NK-92 (cell line): ENCODE data around the gene KIF26A.

ENCODE experiments used
- DNase-seq: peaks from one replicate; lab custom pipeline; 2025; ENCODE audit not compliant: unreplicated experiment; lab: John Stamatoyannopoulos, UW

The KIF26A gene

DNA sequence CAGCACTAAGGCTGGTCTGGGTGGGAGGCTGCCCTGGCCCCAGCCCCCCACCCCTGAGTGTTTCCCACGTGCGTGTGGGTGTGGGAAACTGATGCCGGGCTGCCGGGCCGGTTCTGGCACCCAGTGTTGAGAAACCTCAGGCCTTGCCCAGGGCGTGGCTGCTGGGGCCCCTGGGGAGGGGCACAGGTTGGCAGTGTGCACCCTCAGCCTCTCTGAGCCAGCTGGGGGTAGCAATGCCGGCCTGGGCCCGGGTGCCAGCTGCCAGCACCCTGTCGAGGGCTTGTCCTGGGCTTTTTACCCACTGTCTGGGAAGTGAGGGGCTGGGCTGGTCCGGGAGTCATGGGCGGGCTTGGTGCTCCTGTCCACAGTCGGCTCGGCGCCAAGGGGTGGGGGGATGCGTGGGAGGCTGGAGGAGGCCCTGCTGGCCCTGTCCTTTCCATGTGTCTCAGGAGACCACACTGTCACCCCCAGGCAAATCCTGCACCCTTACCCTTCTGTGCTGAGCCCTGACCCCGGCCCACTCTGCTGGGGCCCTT is 37.2 kb upstream of the KIF26A start:
- DNase-seq: no peak

DNA sequence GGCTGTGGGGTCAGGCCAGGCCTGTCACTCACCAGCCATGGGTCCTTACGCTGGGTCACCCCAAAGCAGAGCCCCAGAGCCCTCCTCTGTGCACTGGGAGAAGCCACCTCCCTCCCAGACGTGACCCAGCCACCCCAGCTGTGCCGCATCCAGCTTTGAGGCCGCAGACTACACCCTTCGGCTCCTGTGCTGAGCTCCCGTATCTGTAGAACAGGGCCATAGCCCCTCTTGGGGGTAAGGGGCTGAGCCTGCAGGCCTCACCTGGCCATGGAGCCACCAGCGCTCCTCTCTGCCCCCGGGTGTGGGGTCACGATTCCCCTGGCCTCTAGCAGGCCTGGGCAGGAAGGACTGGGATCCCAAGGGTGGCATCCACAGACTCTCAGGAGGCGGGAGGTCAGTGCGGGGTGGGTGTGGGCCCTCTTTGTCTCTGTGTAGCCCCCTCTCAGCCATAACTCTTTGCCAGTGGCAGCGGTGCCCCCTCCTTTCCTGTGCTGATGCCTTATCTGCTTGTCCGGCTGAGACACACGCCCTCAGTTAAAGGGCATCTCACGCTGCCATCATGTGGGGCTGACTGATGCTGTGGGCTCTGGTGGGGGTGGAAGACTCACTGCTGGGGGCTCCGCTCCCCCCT is 36.6 kb upstream of the KIF26A start:
- no peak for DNase-seq

DNA sequence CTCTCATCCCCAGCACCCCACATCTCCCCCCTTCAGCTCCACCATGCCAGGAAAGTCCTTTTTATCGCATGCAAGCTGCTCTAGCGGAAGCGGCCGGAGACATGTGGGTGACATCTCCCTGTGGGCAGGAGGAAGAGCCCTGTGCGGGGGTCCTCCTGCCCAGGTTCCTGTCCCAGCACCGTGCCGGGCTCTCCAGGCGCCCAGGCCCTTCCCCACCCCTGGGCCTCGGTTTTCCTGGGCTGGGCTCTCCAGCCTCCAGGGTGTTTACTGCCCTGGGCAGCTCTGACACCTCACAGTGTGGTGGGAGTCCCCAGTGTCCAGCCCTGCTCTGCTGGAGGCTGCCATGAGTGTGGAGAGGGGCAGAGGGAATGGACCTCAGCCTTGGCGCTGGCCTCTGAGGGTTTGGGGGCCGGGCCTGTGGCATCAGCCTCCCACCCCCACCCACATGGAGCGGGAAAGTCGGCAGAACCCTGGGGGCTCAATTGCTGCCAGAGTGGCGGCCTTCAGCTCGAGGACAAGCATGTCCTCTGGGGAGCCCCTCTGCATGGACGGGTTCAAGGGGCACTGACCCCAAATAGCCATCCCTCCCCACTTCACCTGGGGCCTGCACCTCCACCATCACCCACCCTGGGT is 36.0 kb upstream of the KIF26A start:
- no peak for DNase-seq

DNA sequence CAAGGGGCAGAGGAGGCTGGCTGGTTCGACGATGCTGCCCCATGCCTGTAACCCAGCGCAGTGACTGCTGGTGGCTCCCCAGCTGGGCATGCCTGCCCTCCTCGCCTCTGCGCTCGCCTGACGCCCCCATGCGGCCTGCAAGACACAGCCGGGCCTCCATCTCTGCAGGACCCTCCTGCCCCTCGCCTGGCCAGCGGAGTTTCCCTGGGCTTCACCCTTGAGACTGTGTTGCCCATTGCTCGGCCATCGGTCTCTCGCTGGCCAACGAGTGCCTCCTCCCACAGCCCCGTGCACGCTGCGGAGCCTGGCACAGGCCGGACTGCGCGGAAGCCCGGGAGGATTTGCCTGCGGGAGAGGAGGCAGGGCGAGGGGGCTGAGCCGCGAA is 35.3 kb upstream of the KIF26A start:
- DNase-seq: no peak

DNA sequence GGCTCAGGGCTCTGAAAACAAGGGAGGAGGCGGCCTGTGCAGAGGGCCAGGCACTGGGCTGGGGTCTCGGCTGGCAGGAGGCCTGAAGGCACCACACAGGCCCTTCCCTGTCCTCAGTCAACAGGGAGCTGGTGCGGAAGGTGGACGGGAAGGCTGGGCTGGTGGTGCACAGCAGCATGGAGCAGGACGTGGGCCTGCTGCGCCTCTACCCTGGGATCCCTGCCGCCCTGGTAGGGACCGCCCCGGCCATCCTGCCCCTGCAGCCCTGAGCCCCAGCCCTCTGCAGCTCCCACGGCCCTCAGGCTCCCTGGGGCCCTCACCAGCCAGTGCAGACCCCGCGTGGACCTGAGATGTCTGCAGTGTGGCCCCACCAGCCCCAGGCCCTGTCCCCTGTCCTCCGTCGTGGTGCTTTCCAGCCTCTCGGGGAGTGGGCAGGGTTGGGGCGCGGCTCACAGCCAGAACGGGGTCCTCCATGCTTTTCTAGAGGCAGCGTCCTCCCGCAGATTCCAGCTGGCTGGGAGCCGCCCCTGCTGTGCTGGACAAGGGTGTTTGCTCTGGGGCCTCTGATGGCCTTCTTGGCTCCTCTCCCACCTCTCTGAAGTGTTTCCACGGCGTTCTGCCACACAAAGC is 34.8 kb upstream of the KIF26A start:
- no peak for DNase-seq

DNA sequence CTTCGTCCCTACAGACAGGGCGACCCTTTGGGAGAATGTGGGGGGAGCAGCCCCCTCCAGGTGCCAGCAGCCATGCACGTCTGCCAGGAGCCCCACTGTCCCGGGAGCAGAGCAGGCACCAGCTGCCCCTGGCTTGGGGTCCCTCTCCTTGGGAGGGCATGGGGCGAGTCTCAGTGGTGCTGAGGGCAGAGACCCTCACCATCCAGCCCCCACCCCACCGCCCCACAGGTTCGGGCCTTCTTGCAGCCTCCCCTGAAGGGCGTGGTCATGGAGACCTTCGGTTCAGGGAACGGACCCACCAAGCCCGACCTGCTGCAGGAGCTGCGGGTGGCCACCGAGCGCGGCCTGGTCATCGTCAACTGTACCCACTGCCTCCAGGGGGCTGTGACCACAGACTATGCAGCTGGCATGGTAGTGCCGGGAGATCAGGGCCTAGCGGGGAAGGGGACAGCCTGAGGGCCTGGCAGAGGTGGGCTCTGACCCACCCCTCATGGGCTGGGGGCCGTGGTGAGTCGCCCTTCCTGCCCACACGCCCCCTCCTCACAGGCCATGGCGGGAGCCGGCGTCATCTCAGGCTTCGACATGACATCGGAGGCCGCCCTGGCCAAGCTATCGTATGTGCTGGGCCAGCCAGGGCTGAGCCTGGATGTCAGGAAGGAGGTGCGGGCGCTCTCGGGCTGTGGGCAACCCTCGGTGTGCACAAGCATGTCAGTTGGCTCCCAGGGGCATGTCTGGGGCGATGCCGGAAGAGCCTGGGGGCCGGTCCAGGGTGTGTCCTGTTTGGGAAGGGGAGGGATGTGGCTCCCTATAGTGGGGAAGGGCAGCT is 34.1 kb upstream of the KIF26A start:
- DNase-seq: no peak

DNA sequence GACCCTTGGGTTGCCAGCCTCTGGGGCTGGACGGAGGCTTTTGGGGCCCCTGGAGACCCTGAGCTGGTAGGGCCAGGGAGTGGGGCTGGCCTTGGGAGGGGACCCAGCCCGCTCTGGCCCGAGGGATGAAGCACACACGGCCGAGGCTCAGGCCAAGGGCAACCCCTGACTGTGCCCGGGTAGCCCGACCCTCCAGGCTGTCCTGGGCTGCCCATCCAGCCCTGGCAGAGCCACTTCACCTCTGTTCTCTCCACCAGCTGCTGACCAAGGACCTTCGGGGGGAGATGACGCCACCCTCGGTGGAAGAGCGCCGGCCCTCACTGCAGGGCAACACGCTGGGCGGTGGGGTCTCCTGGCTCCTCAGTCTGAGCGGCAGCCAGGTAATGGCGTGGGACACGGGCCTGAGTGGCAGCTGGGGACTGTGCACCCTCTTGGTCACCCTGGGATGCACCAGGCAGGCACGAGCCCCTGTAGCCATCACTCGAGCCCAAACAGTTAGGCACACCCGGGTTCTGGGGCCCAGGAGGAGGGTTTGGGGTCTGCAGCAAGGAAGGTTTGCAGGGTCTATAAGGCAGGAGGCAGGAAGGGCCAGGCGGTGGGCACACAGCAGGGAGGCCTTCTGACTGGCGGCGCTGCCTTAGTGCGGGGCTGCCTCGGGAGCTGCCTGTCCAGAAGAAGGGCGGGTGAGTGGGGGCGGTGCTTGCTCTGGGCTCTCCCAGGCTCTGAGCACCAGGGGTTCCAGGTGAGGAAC is 33.1 kb upstream of the KIF26A start:
- DNase-seq: no peak

DNA sequence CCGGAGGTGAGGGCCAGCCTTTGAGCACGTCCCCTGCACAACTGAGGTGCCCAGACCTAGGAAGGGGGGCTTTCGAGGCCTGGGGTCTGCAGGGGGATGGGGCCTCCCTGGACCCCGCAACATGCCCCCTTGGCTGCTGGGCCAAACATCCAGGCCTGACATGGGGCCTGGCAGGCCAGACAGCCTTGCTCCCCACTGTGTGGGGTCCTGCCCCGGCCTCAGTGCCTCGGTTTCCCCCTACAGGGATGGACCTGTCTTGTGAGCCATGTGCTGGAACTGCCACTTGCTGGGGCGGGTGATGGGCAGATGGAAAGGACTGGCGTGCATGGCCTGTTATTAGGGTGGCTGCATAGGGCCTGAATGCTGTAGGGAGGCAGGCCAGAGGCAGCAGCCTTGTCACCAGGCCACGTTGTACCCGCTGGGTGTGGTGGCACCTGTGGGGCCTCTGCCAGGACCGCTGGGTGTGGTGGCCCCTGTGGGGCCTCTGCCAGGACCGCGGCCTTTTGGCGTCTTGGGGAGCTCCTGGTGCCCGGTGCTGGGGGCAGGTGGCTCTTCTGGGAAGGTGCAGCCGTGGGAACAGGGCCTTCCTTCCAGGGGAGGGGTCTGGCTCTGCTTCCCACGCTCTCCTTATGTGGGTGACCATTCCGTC is 32.4 kb upstream of the KIF26A start:
- DNase-seq: no peak

DNA sequence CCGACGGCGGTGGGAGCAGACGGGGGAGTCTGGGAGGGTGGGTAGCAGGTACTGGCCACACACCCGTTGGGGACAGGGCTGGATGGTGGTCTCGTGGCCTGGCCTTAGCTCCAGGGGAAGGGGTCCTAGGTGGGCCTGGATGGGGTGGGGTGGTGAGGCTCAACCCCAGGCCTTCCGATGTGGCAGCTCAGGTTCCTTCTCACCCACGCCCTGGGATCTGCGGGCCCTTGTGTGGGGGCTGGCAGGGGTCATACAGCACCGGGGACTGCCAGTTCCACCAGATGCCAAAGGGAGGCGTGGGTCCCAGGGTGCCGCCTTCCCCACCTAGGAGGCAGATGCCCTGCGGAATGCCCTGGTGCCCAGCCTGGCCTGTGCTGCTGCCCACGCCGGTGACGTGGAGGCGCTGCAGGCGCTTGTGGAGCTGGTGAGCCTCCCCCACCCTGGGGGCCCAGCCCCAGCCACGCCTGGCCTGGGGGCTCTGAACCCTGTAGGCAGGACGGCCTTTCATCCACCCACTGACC is 31.9 kb upstream of the KIF26A start:
- DNase-seq: no peak

DNA sequence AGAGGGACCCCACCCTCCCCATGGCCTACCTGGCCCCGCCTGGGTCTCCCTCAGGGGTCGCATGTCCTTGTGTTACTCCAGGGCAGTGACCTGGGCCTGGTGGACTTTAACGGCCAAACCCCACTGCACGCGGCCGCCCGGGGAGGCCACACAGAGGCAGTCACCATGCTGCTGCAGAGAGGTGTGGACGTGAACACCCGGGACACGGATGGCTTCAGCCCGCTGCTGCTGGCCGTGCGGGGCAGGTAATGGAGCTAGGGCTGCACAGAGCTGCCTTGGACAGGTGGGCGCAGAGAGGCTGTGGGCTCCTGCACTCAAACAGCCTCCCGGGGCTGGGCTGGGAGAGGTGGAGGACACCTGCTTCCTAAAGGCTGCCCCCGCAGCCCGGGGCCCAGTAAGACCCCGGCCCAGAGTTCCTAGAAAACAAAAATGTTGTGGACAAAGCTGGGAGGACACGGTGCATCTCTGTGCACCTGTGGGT is 31.2 kb upstream of the KIF26A start:
- DNase-seq: no peak

DNA sequence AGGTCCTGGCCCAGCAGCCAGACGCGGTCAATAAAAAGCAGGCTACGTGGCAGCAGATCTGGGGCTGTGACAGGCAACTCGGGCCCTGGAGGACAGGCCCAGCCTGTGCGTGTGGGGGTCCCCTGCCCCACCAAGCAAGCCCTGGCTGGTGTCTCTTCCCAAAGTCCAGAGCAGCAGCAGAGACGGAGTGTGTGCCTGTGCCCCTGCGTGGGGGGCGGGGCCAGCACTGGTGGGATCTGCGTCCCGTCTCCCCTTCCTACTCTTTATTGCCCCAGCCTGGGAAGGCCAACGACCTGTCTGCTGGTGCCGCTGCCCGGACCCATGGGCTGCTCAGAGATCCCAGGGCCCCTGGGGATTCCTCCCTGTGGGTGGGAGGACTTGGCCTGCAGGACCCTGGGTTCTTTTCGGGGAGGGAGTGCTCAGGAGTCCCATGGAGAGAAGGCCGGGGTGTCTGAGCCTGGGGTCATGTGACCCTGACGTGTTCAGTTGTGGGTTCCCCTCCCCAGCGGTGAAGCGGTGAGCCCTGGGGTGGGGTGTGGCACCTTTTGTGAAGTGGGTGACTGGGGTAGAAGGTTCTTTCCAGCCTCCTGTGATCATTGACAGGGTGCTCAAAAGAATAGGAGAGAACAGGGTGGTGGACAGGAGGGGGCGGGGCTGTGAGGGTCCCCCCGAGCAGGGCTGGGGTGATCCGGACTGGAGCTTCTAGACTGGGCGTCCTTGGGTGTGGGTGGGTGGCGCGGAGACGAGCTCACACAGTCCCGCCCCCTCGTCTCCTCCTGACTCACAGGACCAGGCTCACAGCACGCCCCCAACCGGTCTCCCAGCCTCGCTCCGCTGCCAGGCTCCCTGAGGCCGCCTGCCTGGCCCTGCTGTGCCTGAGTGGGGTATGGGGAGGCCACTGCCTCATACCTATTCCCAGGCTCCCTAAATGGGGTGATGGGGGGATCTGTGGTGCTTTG is 30.5 kb upstream of the KIF26A start:
- DNase-seq: no peak

DNA sequence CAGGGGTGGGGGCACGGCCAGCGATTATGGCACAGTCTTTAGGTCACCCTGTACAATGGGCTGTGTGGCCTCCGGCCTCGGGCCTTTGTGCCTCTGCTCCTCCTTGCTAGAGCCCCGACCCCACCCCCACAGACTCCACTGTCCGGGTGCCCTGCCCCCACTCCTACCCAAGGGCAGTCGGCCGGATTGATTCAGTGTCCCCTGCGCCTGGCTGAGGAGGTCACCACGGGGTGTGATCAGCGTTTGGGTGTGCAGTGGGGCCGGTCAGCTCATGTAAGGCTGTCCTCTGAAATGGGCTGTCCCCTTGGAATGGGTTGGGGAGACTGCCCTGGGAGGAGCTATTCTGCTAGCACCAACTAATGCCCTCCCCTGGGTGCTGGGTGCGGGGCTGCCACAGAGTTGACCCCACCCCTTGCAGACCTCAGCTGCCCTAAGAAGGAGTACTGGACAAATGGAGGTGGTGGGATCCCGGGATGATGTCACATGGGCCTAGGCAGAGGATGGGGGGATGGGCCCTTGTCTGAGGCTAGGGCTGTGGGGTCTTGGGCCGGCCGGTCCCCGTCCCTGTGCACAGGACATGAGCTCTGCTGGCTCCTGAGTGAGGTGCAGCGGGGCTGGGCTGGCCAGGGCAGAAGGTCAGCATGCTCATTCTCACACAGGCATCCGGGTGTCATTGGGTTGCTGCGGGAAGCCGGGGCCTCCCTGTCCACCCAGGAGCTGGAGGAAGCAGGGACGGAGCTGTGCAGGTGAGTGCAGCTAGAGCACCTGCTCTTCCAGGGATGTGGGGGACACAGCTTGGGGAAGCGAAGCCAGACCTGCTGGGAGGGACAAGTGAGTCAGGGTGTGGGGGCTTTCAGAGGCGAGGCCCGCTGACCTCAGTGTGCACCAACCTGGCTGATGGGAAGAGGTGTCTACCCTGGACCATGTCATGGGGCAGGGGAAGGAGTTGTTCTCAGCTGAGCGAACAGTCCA is 29.5 kb upstream of the KIF26A start:
- DNase-seq: no peak

DNA sequence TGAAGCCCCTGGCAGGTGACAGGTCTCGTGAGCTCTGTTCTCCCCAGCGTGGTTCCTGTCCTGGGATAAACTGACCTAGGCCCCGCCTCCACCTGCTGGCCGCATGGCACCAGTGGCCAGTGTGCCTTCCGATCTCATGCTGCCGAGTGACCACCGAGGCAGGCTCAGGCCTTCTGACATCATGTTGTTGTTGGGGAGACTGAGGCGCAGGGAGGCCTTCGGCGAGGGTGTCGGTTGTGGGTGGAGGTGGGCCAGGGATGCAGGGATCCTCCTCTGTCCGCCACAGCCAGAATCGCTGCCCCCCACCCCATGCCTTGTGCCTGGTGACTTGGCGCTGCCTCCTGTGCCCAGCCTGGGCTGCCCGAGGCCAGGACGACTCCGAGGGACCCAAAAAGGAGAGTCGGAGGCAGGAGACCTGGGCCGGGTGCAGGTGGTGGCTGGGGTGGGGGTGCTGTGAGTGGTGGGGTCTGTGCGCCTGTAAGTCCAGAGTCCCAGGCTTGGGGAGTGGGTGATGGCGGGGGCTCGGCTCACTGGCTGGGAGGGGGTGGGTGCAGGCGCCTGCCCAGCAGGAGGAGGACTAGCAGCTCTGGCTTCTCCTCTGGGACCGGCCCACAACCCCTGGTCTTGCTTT is 28.5 kb upstream of the KIF26A start:
- no peak for DNase-seq

DNA sequence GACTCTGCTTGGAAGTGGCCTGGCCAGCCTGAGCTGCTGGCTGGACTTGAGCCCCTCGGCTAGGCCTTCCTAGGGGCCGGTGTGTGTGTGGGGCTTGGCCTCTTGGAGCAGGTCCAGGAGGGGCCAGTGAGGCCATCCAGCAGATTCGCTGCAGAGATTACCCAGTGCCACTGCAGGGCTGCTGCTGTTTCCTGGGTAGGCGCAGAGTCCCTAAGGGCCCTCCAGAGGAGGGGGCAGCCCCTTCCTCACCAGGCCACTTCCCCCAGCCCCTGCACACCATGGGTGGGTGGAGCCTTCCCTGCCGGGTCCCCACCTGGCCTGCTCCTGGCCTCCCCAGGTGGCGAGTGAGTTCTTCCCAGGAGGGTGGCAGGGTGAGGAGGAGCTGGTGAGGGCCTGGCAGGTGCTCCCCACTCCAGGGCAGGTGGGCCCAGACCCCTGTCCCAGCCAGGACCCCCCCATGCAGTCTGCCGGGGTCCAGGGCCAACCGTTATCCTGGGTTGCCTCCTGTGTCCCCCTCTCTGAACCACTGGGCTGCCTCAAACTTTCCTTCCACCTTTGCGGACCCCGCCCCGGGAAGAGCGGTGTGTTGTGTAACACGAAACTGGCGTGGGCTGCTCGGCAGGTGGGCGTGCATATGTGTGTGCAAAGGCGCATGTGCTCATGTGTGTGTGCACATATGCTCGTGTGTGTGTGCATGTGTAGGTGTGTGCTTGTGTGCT is 27.7 kb upstream of the KIF26A start:
- no peak for DNase-seq

DNA sequence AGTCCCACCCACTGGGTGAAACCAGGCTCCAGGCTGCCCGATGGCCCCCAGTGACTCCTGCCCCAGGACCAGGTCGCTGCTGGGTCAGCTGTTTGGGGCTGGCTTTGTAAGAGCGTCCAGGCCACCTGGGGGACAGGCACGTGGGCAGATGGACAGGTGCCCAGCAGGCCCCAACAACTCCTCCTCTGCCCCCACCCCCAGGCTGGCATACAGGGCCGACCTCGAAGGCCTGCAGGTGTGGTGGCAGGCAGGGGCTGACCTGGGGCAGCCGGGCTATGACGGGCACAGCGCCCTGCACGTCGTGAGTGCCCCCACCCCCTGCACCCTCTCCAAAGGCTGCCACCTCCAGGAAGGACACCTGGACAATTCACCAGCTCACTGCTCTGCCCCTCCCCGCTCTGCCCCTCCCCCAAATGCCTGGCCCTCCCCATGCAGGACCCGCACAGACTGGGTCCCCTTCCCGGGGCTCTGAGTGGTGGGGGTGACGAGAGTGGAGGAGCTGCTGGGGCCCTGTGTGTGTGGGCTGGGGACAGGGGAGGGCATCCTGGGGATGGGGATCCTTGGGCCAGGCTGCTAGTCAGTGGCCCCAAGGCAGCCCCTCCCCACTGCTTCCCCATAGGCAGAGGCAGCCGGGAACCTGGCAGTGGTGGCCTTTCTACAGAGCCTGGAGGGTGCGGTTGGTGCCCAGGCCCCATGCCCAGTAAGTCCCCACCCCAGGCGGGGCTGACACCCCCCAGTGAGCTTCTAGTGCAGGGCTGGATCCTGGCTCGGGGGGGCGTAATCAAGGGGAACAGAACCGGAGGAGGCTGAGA is 26.9 kb upstream of the KIF26A start:
- no peak for DNase-seq

DNA sequence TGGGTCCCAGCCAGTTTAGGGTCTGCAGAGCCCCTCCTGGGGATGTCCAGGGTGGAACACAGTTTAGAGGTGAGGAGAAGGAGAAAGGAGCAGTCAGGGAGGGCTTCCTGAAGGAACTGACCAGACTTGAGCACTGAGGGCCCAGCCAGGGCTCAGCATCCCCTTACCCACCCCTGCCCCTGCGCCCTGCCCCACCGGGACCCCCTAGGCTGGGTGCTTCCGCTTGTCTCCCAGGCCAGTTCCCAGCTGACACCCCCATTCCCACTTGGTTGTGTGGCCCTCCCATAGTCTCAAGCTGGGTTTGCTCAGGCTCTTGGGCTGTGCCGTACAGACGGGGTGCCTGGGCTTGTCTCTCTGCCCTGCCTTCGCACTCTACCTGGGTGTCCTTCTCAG is 26.3 kb upstream of the KIF26A start:
- no peak for DNase-seq
